HEK293T (cell line): Measurements from ENCODE around the gene CD33.

Experiments used
- CTCF ChIA-PET: fragments of 350-600 bp; formaldehyde crosslinking; extraction: SDS; loops from one replicate; lab custom pipeline; 2021; ENCODE audit warnings: antibody characterized with exemption, inconsistent platforms; lab: Yijun Ruan, JAX
- POLR2A ChIA-PET: fragments of 350-600 bp; formaldehyde crosslinking; extraction: SDS; loops from one replicate; lab custom pipeline; 2020; ENCODE audit warnings: antibody characterized with exemption, inconsistent platforms; lab: Yijun Ruan, JAX
- DNase-seq: peaks from one replicate; pipeline ENCODE4 v3.0.0; 2012; ENCODE audit warnings: mixed read lengths; ENCODE audit errors: extremely low spot score
- ARNT ChIP-seq: fragments of 450-650 bp; IDR thresholded peaks from 2 replicates; pipeline ENCODE4 v1.6.1; 2017; ENCODE audit warnings: mild to moderate bottlenecking
- BHLHE40 ChIP-seq: fragments of 450-650 bp; IDR thresholded peaks from 2 replicates; pipeline ENCODE4 v1.6.1; 2016; ENCODE audit warnings: mild to moderate bottlenecking, moderate library complexity, borderline replicate concordance
- CTBP1 ChIP-seq: fragments of 450-650 bp; IDR thresholded peaks from 2 replicates; pipeline ENCODE4 v1.6.1; 2016; ENCODE audit warnings: borderline replicate concordance
- ELF4 ChIP-seq: fragments of 450-650 bp; IDR thresholded peaks from 2 replicates; pipeline ENCODE4 v1.6.1; 2017; ENCODE audit warnings: antibody characterized with exemption
- FOXA1 ChIP-seq: fragments of 450-650 bp; IDR thresholded peaks from 2 replicates; pipeline ENCODE4 v1.6.1; 2016; ENCODE audit warnings: mild to moderate bottlenecking
- FOXK2 ChIP-seq: fragments of 450-650 bp; IDR thresholded peaks from 2 replicates; pipeline ENCODE4 v1.6.1; 2016; ENCODE audit warnings: mild to moderate bottlenecking
- FOXM1 ChIP-seq: fragments of 450-650 bp; IDR thresholded peaks from 2 replicates; pipeline ENCODE4 v1.6.1; 2017; ENCODE audit warnings: mild to moderate bottlenecking, borderline replicate concordance
- HDGF ChIP-seq: fragments of 450-650 bp; IDR thresholded peaks from 2 replicates; pipeline ENCODE4 v1.6.1; 2017; ENCODE audit warnings: antibody characterized with exemption, borderline replicate concordance
- L3MBTL2 ChIP-seq: fragments of 450-650 bp; conservative IDR thresholded peaks from 2 replicates; pipeline ENCODE4 v1.6.1; 2016; ENCODE audit warnings: mild to moderate bottlenecking
- LEF1 ChIP-seq: fragments of 450-650 bp; IDR thresholded peaks from 2 replicates; pipeline ENCODE4 v1.6.1; 2017; ENCODE audit warnings: mild to moderate bottlenecking, borderline replicate concordance
- NFRKB ChIP-seq: fragments of 450-650 bp; IDR thresholded peaks from 2 replicates; pipeline ENCODE4 v1.6.1; 2016; ENCODE audit warnings: mild to moderate bottlenecking, moderate library complexity
- PKNOX1 ChIP-seq: fragments of 450-650 bp; IDR thresholded peaks from 2 replicates; pipeline ENCODE4 v1.6.1; 2016
- SP1 ChIP-seq: fragments of 450-650 bp; IDR thresholded peaks from 2 replicates; pipeline ENCODE4 v1.6.1; 2017
- SUZ12 ChIP-seq: fragments of 450-650 bp; IDR thresholded peaks from 2 replicates; pipeline ENCODE4 v1.6.1; 2016; ENCODE audit warnings: mild to moderate bottlenecking
- TARDBP ChIP-seq: fragments of 450-650 bp; IDR thresholded peaks from 2 replicates; pipeline ENCODE4 v1.6.1; 2016
- ZNF384 ChIP-seq: fragments of 450-650 bp; IDR thresholded peaks from 2 replicates; pipeline ENCODE4 v1.6.1; 2016

CD33 gene

GRCh38 chr19:51282335-51282734, 57.5 kb downstream of the CD33 start:
- no peak for TF ChIP-seq HDGF
- TF ChIP-seq FOXA1: no peak
- no peak for TF ChIP-seq L3MBTL2
- TF ChIP-seq FOXK2: no peak
- no peak for TF ChIP-seq ARNT
- no peak for TF ChIP-seq SP1
- TF ChIP-seq ELF4: no peak
- TF ChIP-seq CTBP1: no peak
- TF ChIP-seq LEF1: no peak
- ChIA-PET CTCF (no interaction called here), POLR2A (no interaction called here)

GRCh38 chr19:51285682-51286081, 60.8 kb downstream of the CD33 start:
- no peak for DNase-seq
- CTCF ChIA-PET: no interaction called here
- TF ChIP-seq FOXM1 (no peak), SUZ12 (no peak), TARDBP (no peak), NFRKB (no peak), FOXK2 (no peak), PKNOX1 (no peak), CTBP1 (no peak), LEF1 (no peak), ZNF384 (no peak), SP1 (no peak), ARNT (no peak), FOXA1 (no peak), HDGF (no peak), ELF4 (no peak), BHLHE40 (no peak), L3MBTL2 (no peak)
- POLR2A ChIA-PET: no interaction called here

More at GRCh38 chr19:51282335-51282734, 57.5 kb downstream of the CD33 start:
- DNase-seq: no peak
